Activated CD4-positive, alpha-beta memory T cell treated with anti-CD3 and anti-CD28 coated beads for 36 hours (primary cell): ENCODE data around the gene CNIH3. TPM values are rescaled to one million over a fixed set of nuclear protein-coding genes. Genes with fewer than 3 reads are reported as not detected.
"Not testable (repeated sequence)": the region's sequence is repeated elsewhere in the genome, so short reads cannot be mapped to it uniquely, and the experiment has no call there.

ENCODE experiments used
- CTCF ChIA-PET: fragments of 350-600 bp; sonication (Branson Sonifier 250); formaldehyde crosslinking; loops from one replicate; lab custom pipeline; 2021; ENCODE audit warnings: antibody characterized with exemption, inconsistent platforms; lab: Charles Lee
- POLR2A ChIA-PET: fragments of 350-600 bp; sonication (Branson Sonifier 250); formaldehyde crosslinking; loops from one replicate; lab custom pipeline; 2021; ENCODE audit warnings: antibody characterized with exemption; lab: Charles Lee
- DNase-seq: peaks from one replicate; pipeline ENCODE4 v3.0.0-alpha.2; 2020
- H3K27ac Mint-ChIP-seq: one replicate; pipeline ENCODE4 v1.8.0; 2021; ENCODE audit warnings: mixed read lengths
- H3K27me3 Mint-ChIP-seq: one replicate; pipeline ENCODE4 v1.8.0; 2021; ENCODE audit warnings: mixed read lengths
- H3K36me3 Mint-ChIP-seq: one replicate; pipeline ENCODE4 v1.8.0; 2021; ENCODE audit warnings: mixed read lengths
- H3K4me1 Mint-ChIP-seq: one replicate; pipeline ENCODE4 v1.8.0; 2021; ENCODE audit warnings: low read depth, mixed read lengths
- H3K4me3 Mint-ChIP-seq: one replicate; pipeline ENCODE4 v1.8.0; 2021; ENCODE audit warnings: mild to moderate bottlenecking, mixed read lengths
- H3K9me3 Mint-ChIP-seq: one replicate; pipeline ENCODE4 v1.8.0; 2021; ENCODE audit warnings: mixed read lengths
- intact Hi-C: fragments of 100-400 bp; cut with micrococcal nuclease; formaldehyde crosslinking; loops from one replicate; pipeline ENCODE4 v1.15.1; 2023
- total RNA-seq, 2 experiments: library from RNA; stranded (reverse); gene quantifications; one replicate each; pipeline ENCODE4 v1.2.3, GENCODE V29; 2021

The CNIH3 gene
- under 1 TPM; 0.63 to 1.00 TPM for total RNA-seq

DNA sequence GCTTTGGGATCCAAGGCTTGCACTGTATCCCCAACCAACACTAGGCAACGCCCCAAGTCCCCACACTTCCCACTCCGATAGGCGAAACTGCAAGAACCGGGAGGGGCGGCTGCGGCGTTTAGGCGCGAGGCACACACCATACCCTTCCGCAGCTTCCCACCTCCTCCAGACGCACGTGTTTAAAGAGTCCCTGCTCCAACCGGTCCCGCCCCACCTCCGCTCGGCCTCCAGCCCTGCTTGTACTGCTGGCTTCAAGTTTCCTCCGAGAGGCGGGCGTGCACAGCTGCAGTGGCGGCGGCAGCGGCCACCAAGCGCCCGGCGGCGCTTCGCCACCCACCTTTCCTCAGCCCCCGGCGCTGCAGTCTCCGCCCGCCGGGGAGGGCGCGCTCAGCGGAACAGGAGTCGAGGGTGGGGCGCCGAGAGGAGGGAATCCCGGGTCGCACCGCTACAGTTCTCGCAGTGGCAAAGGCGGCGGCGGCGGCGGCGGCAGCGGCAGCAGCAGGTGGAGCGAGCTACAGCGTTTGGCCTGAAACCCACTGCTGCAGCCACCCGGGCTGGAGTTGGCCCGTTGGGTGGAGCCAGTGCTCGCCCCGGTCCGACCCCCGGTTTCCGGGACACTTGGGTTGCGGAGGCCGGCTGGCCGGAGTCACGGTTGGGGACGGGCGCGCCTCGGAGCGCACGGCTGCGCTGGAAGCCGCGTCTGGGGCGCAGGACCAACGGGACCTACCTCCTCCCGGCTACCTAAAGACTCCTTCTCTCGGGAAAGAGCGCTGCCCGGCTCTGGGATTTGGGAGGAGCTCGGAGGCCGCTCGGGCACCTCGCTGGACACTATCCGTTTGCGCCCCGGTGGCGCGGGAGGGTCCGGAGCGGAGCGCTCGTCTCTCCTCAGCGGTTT, at the start of gene CNIH3:
CNIH3 (plus strand) TSS at position 457 of the 895 bp plus-strand sequence. CDS start 858 bp downstream, outside the sequence.
- no peak within 1 kb of the TSS for H3K27ac Mint-ChIP-seq
- H3K9me3 Mint-ChIP-seq, result no peaks in the 10 kb centered on the region
- CTCF ChIA-PET, result no interaction called here
- no peaks in the 10 kb centered on the region for H3K36me3 Mint-ChIP-seq
- POLR2A ChIA-PET, result no interaction called here
- intact Hi-C loops, result no loop called here
- DNase-seq, result peak; percentile 44
- H3K27me3 Mint-ChIP-seq, result peaks cover 45% of the 10 kb centered on the region
- H3K4me1 Mint-ChIP-seq, result peaks cover 33% of the 10 kb centered on the region
- H3K4me3 Mint-ChIP-seq, result peak within 1 kb of the TSS; percentile 59

DNA sequence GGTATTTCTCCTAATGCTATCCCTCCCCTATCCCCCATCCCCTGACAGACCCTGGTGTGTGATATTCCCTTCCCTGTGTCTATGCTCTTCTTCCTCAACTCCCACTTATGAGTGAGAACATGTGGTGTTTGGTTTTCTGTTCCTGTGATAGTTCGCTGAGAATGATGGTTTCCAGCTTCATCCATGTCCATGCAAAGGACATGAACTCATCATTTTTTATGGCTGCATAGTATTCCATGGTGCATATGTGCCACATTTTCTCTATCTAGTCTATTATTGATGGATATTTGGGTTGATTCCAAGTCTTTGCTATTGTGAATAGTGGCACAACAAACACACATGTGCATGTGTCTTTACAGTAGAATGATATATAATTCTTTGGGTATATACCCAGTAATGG, 49.6 kb upstream of the CNIH3 start:
- H3K27me3 Mint-ChIP-seq, intact Hi-C loops, POLR2A ChIA-PET, H3K27ac Mint-ChIP-seq, H3K4me1 Mint-ChIP-seq, CTCF ChIA-PET, H3K9me3 Mint-ChIP-seq, H3K36me3 Mint-ChIP-seq, H3K4me3 Mint-ChIP-seq, DNase-seq: not testable (repeated sequence)

DNA sequence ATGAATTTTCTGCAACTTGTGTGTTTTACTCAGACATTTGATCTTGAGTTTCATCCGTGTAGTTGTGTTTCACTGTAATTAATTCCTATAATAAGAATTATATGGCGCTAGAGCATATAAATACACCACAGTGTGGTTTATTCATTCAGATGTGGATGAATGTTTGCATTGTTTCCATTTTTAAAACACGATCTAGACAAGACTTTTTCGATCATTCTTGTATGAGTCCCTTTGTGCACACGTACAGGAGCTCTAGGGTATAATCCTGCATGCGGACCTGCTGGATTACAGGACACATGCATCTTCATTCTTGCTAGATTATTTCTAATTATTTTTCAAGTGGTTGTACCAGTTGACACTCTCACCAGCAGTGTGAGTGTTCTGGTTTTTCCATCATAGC, 46.8 kb upstream of the CNIH3 start:
- no peak for DNase-seq
- Mint-ChIP-seq H3K9me3 (peaks cover 2% of the 10 kb centered on the region), H3K27ac (no peak overlapping the region), H3K36me3 (no peaks in the 10 kb centered on the region), H3K4me3 (no peak overlapping the region), H3K27me3 (no peaks in the 10 kb centered on the region), H3K4me1 (no peaks in the 10 kb centered on the region)
- ChIA-PET POLR2A (no interaction called here), CTCF (no interaction called here)
- intact Hi-C loops, result no loop called here

DNA sequence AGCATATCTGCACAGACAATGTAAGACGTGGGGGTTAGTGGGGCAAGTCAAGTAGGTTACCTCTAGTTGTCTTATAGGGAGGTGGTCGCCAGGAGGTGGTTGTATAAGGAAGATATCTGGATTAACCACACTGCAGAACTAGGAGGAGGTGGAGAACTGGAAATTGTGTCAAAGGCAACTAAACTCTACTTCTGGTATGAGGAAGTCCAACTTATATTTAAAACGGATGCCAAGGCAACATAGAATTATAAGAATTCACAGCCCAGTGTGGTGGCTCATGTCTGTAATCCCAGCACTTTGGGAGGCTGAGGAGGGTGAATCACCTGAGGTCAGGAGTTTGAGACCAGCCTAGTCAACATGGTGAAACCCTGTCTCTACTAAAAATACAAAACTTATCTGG, 44.1 kb upstream of the CNIH3 start:
- CTCF ChIA-PET, H3K27me3 Mint-ChIP-seq, POLR2A ChIA-PET, H3K4me3 Mint-ChIP-seq, intact Hi-C loops, H3K4me1 Mint-ChIP-seq, H3K9me3 Mint-ChIP-seq, DNase-seq, H3K36me3 Mint-ChIP-seq, H3K27ac Mint-ChIP-seq: not testable (repeated sequence)

DNA sequence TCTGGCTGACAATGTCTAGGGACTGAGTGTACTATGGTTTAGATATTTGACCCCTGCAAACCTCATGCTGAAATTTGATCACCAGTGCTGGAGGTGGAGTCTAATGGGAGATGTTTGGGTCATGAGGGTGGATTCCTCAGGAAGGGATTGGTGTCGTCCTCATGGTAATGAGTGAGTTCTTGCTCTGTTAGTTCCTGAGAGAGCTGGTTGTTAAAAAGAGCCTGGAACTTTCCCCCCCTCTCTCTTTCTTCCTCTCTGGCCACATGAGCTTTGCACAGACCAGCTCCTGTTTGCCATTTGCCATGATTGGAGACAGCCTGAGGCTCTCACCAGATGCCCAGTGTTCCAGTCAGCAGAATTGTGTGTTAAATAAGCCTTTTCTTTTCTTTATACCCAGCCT, 36.6 kb upstream of the CNIH3 start:
- H3K4me1 Mint-ChIP-seq, result no peaks in the 10 kb centered on the region
- intact Hi-C loops, result no loop called here
- no peak overlapping the region for H3K27ac Mint-ChIP-seq
- no peak for DNase-seq
- POLR2A ChIA-PET, result no interaction called here
- H3K27me3 Mint-ChIP-seq, result peaks cover 5% of the 10 kb centered on the region
- no peak overlapping the region for H3K4me3 Mint-ChIP-seq
- CTCF ChIA-PET, result interaction anchor here (0.9 kb wide), 1 partner anchor 66 kb away, joined by 3 read pairs; no protein-coding TSS in a partner anchor
- H3K36me3 Mint-ChIP-seq, result peaks cover 3% of the 10 kb centered on the region
- H3K9me3 Mint-ChIP-seq, result peaks cover 13% of the 10 kb centered on the region

DNA sequence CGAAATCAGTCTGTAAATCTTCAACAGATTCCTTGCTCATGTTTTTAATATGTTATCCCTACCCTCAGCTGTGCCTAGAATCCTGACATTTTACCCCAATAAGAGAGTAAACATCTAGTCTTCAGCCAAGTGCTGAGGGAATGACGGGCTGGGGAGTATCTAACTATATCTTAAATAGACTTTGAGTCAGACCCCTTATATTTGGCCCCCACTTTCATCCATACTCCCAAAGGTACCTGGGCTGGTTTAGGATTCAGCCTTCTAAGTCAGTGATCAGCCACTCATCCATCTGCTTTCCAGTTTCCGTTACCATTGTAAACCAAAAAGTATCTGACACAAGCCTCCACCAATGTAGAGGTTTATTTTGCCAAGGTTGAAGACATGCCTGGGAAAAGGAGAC, 36.1 kb upstream of the CNIH3 start:
- H3K27me3 Mint-ChIP-seq, result peaks cover 5% of the 10 kb centered on the region
- no peak overlapping the region for H3K27ac Mint-ChIP-seq
- POLR2A ChIA-PET, result no interaction called here
- H3K4me1 Mint-ChIP-seq, result no peaks in the 10 kb centered on the region
- peaks cover 3% of the 10 kb centered on the region for H3K36me3 Mint-ChIP-seq
- intact Hi-C loops, result no loop called here
- CTCF ChIA-PET, result no interaction called here
- H3K9me3 Mint-ChIP-seq, result peaks cover 13% of the 10 kb centered on the region
- no peak for DNase-seq
- H3K4me3 Mint-ChIP-seq, result no peak overlapping the region

DNA sequence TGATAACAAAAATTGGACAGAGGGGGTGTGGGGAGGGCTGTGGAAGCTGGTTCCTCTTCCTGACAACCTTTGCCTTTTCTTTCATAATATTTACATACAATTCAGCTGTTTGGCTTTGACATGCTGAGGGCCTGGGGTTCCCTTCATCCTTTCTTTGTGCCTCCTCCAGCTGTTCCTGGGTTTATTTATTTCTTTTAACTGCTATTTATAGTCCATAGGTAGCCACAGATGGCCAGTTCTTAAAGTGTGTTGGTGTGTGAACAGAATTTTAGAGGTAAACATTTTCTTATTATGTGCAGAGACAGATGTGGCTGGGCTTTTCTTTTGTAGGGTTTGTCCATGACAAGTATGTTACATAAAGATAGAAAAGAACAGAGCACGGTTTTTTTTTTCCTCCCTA, 34.1 kb upstream of the CNIH3 start:
- H3K27me3 Mint-ChIP-seq, result peaks cover 5% of the 10 kb centered on the region
- ChIA-PET POLR2A (no interaction called here), CTCF (no interaction called here)
- H3K4me3 Mint-ChIP-seq, result no peak overlapping the region
- no peak for DNase-seq
- peaks cover 5% of the 10 kb centered on the region for H3K9me3 Mint-ChIP-seq
- no peaks in the 10 kb centered on the region for H3K4me1 Mint-ChIP-seq
- H3K36me3 Mint-ChIP-seq, result no peaks in the 10 kb centered on the region
- intact Hi-C loops, result no loop called here
- no peak overlapping the region for H3K27ac Mint-ChIP-seq

DNA sequence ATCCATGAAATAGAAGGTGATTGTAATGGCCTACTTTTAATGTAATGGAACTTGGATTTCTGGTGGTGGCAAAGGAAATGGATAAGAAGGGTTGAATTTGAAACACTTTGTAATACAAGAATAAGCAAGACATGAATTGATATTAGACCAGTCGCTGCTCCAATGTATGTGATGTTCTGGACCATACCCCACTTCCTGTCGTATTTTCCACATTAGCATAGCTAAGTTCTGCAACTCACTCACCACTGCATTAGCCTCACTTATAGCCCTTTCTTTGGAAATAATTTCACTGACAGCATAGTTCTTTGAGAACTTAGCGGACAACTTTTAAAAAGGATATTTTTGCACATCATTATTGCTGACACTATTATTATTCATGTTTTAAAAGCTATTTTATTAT, 32.3 kb upstream of the CNIH3 start:
- H3K4me3 Mint-ChIP-seq, result no peak overlapping the region
- no peak for DNase-seq
- no peaks in the 10 kb centered on the region for H3K9me3 Mint-ChIP-seq
- intact Hi-C loops, result no loop called here
- ChIA-PET POLR2A (no interaction called here), CTCF (no interaction called here)
- no peak overlapping the region for H3K27ac Mint-ChIP-seq
- H3K36me3 Mint-ChIP-seq, result no peaks in the 10 kb centered on the region
- H3K27me3 Mint-ChIP-seq, result peaks cover 2% of the 10 kb centered on the region
- no peaks in the 10 kb centered on the region for H3K4me1 Mint-ChIP-seq

DNA sequence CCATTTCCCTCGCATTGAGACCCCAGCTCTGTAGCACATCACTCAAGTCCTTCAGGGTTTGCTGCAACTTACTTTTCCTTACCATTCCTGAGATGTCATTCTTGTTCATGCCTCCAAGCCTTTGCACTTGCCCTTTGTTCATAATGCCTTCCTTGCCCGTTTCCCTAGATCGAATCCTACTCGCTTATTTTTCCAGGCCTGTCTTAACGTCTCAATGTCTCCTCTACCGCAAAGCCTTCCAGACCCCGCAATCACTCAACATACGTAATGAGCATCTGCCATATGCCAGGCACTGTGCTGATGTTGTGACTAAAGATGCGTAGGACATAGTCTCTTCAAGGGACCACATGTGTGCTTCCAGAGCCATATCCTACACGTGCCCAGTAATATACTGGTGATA, 31.1 kb upstream of the CNIH3 start:
- no peak overlapping the region for H3K27ac Mint-ChIP-seq
- CTCF ChIA-PET, result no interaction called here
- intact Hi-C loops, result no loop called here
- H3K9me3 Mint-ChIP-seq, result no peaks in the 10 kb centered on the region
- DNase-seq, result no peak
- no peaks in the 10 kb centered on the region for H3K4me1 Mint-ChIP-seq
- H3K27me3 Mint-ChIP-seq, result no peaks in the 10 kb centered on the region
- POLR2A ChIA-PET, result no interaction called here
- H3K4me3 Mint-ChIP-seq, result no peak overlapping the region
- H3K36me3 Mint-ChIP-seq, result no peaks in the 10 kb centered on the region

DNA sequence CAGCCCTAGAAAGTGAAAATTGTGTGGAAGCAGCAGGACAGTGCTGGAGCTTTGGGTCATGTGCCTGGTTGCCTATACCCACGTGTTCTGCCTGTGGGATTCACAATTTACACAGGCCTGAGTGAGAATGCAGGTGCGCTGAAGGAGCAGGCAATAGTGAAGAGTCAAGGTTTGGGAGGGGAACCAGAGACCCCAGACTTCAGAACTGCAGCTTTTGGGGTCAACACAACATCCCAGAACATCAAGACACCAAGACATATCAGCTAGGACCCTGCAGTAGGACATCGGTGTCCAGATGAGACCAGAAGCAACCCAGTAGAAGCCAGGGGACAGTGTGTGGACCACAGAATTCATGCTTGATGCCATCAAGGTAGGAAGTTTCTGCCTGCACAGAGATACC, 29.1 kb upstream of the CNIH3 start:
- Mint-ChIP-seq H3K9me3 (peaks cover 3% of the 10 kb centered on the region), H3K27ac (no peak overlapping the region), H3K27me3 (no peaks in the 10 kb centered on the region), H3K36me3 (no peaks in the 10 kb centered on the region), H3K4me3 (no peak overlapping the region), H3K4me1 (no peaks in the 10 kb centered on the region)
- no peak for DNase-seq
- CTCF ChIA-PET, result no interaction called here
- POLR2A ChIA-PET, result no interaction called here
- intact Hi-C loops, result no loop called here

DNA sequence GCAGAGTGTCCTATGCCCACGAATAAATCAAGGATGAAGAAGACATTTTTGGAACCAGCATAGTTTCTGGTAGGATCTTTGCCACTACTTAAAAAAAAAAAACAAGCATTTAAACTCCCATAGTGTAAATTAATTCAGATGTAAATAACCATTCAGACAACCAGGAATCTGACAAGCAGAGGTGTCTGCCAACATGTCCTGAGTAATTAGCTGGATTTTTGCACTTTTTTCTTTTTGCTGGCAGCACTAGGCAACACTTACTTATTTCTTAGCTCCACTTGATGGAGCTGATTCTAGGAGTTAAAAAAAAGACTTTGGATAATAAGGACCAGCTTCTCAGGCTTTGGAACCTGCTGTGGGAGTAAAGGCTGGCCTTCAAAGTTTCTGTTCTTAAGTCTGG, 27.6 kb upstream of the CNIH3 start:
- CTCF ChIA-PET, result interaction anchor here (0.6 kb wide), 1 partner anchor 307 kb away, joined by 4 read pairs; no protein-coding TSS in a partner anchor
- peaks cover 3% of the 10 kb centered on the region for H3K9me3 Mint-ChIP-seq
- H3K4me3 Mint-ChIP-seq, result no peak overlapping the region
- H3K36me3 Mint-ChIP-seq, result no peaks in the 10 kb centered on the region
- no peak overlapping the region for H3K27ac Mint-ChIP-seq
- DNase-seq, result no peak
- intact Hi-C loops, result no loop called here
- no peaks in the 10 kb centered on the region for H3K4me1 Mint-ChIP-seq
- POLR2A ChIA-PET, result no interaction called here
- no peaks in the 10 kb centered on the region for H3K27me3 Mint-ChIP-seq

DNA sequence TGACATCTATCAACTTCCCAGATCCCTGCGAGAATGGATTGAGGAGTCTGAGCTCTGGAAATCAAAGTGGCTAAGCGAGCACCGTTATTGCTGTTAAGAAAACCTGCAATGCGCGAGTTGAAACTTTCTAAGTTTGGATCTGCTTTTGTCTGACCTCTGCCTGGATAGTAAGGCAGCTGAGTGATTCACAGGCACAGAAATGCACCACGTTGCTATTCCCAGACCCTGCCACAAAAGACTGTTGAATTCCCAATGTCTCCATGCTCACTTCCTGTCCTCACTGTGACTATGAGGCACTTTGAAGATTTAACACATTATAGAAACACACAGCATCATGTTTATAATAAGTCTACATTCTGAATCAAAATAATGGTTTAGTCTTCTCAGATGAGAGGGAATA, 27.1 kb upstream of the CNIH3 start:
- intact Hi-C loops, result no loop called here
- H3K36me3 Mint-ChIP-seq, result no peaks in the 10 kb centered on the region
- H3K4me1 Mint-ChIP-seq, result no peaks in the 10 kb centered on the region

DNA sequence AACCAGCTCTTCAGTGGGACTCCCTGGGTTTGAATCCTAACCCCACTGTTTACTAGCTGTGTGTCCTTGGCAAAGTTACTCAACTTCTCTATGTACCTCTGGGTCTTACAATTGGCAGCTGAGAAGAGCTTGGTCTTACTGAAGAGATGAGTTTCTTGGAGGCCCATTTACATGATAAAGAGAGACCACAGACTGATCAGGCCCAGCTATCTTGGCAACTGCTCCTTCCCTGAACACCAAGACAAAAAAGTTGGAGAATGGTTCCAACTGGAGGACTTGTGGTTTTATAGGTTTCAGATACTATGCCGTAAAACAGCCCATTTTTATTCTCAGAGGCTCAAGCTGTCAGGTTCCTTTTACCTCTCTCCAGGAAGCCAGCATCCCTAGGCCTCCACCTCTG, 24.8 kb upstream of the CNIH3 start:
- no peak overlapping the region for H3K27ac Mint-ChIP-seq
- no peak for DNase-seq
- intact Hi-C loops, result no loop called here
- no peaks in the 10 kb centered on the region for H3K27me3 Mint-ChIP-seq
- POLR2A ChIA-PET, result no interaction called here
- H3K36me3 Mint-ChIP-seq, result no peaks in the 10 kb centered on the region
- CTCF ChIA-PET, result no interaction called here
- no peaks in the 10 kb centered on the region for H3K4me1 Mint-ChIP-seq
- peaks cover 3% of the 10 kb centered on the region for H3K9me3 Mint-ChIP-seq
- no peak overlapping the region for H3K4me3 Mint-ChIP-seq

More for the DNA sequence above, 27.1 kb upstream of the CNIH3 start:
- Mint-ChIP-seq H3K4me3 (no peak overlapping the region), H3K27me3 (no peaks in the 10 kb centered on the region), H3K9me3 (peaks cover 3% of the 10 kb centered on the region), H3K27ac (no peak overlapping the region)
- ChIA-PET POLR2A (no interaction called here), CTCF (interaction anchor here (0.6 kb wide), 1 partner anchor 306 kb away, joined by 4 read pairs; no protein-coding TSS in a partner anchor)
- no peak for DNase-seq
